HFFc6 (cell line): ENCODE measurements around the gene GADL1. TPM values are rescaled to one million over a fixed set of nuclear protein-coding genes. Genes with fewer than 3 reads are reported as not detected.

Experiments used
- DNase-seq: peaks from one replicate; pipeline ENCODE4 v3.0.0-alpha.2; 2018
- H3K27ac Mint-ChIP-seq: 2 replicates; pipeline ENCODE4 v1.8.0; 2020; ENCODE audit warnings: mild to moderate bottlenecking, mixed read lengths
- H3K27me3 Mint-ChIP-seq: 2 replicates; pipeline ENCODE4 v1.8.0; 2021; ENCODE audit warnings: mild to moderate bottlenecking, moderate library complexity, mixed read lengths; ENCODE audit not compliant: insufficient read depth
- H3K36me3 Mint-ChIP-seq: 2 replicates; pipeline ENCODE4 v1.8.0; 2021; ENCODE audit warnings: low read depth, mixed read lengths
- H3K4me1 Mint-ChIP-seq: 2 replicates; pipeline ENCODE4 v1.8.0; 2020; ENCODE audit warnings: low read depth, mixed read lengths
- H3K4me3 Mint-ChIP-seq: 2 replicates; pipeline ENCODE4 v1.8.0; 2020; ENCODE audit warnings: mild to moderate bottlenecking, moderate library complexity, mixed read lengths
- H3K9me3 Mint-ChIP-seq: 2 replicates; pipeline ENCODE4 v1.8.0; 2020; ENCODE audit warnings: mild to moderate bottlenecking, mixed read lengths
- total RNA-seq, 6 experiments: library from RNA; stranded (reverse); fragmentation: NEBNext Ultra II Directional; extraction: Animal tissue kit (Norgen Biotek cat#: 25700); gene quantifications; 2 replicates in 1 of 6; 3 replicates in 5 of 6; pipeline ENCODE4 v1.2.3, GENCODE V29; 2021
- TF ChIP-seq, protein P1 (sequence below): fragments of 200-600 bp; sonication (generic); IDR thresholded peaks from 2 replicates; pipeline ENCODE4 v1.5.0; 2021; ENCODE audit warnings: antibody characterized with exemption, mild to moderate bottlenecking

The GADL1 gene
- total RNA-seq, 6 experiments from 2014 or later, result not detected

DNA sequence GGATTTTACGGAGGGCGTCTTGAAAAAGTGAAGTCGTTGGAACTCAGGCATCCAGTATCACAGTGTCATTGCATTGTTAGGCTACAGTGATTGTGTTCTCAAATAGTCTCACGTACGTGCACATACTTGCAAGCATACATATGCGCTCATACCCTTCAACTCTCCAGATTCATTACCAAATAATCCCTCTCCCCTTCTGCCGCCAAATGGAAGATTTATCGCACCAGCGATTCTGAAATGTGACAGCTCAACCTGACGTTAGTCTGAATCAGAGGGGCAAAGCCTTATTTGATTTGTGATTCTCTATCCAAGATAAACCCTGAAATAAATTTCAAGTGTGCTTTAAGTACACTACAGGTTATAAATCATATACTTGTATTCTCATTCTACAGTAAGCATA is 119.4 kb downstream of the GADL1 start:
- TF ChIP-seq, protein P1, sequence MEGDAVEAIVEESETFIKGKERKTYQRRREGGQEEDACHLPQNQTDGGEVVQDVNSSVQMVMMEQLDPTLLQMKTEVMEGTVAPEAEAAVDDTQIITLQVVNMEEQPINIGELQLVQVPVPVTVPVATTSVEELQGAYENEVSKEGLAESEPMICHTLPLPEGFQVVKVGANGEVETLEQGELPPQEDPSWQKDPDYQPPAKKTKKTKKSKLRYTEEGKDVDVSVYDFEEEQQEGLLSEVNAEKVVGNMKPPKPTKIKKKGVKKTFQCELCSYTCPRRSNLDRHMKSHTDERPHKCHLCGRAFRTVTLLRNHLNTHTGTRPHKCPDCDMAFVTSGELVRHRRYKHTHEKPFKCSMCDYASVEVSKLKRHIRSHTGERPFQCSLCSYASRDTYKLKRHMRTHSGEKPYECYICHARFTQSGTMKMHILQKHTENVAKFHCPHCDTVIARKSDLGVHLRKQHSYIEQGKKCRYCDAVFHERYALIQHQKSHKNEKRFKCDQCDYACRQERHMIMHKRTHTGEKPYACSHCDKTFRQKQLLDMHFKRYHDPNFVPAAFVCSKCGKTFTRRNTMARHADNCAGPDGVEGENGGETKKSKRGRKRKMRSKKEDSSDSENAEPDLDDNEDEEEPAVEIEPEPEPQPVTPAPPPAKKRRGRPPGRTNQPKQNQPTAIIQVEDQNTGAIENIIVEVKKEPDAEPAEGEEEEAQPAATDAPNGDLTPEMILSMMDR, result no peak
- no peaks in the 10 kb centered on the region for H3K9me3 Mint-ChIP-seq
- H3K36me3 Mint-ChIP-seq, result no peaks in the 10 kb centered on the region
- H3K4me3 Mint-ChIP-seq, result no peak overlapping the region
- H3K4me1 Mint-ChIP-seq, result peaks cover 14% of the 10 kb centered on the region
- DNase-seq, result no peak
- no peak overlapping the region for H3K27ac Mint-ChIP-seq
- no peaks in the 10 kb centered on the region; the same call in 1 of the 2 replicates for H3K27me3 Mint-ChIP-seq

GRCh38 chr3:30774062-30774461 is 120.4 kb downstream of the GADL1 start:
- Mint-ChIP-seq H3K27me3 (no peaks in the 10 kb centered on the region; the same call in 1 of the 2 replicates), H3K27ac (no peak overlapping the region), H3K4me3 (no peak overlapping the region), H3K9me3 (no peaks in the 10 kb centered on the region), H3K36me3 (no peaks in the 10 kb centered on the region), H3K4me1 (peaks cover 20% of the 10 kb centered on the region)
- TF ChIP-seq, protein P1, result no peak
- DNase-seq, result no peak

DNA sequence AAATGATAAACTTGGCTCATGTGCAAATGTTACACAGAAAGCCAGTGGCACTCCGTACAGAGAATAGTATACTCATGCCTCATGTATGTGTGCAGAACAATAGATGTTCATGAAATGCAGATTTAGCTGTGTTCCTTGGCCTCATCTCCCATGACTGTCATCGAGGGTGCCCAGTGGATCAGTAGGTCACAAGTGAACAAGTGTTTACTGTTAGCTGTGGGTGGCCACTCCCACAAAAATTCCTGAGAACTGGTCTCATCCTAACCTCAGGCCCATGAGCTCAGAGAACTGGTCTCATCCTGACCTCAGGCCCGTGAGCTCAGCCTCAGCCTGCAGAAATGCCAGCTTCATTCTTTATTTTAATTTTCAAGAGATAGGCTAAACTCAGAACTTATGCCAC is 124.1 kb downstream of the GADL1 start:
- H3K4me1 Mint-ChIP-seq, result peaks cover 20% of the 10 kb centered on the region
- peak; percentile 85 for DNase-seq
- H3K27me3 Mint-ChIP-seq, result peaks cover 2% of the 10 kb centered on the region; the same call in 1 of the 2 replicates
- no peaks in the 10 kb centered on the region for H3K9me3 Mint-ChIP-seq
- no peak overlapping the region for H3K4me3 Mint-ChIP-seq
- no peaks in the 10 kb centered on the region for H3K36me3 Mint-ChIP-seq
- TF ChIP-seq, protein P1, result no peak
- H3K27ac Mint-ChIP-seq, result peak overlapping the region; percentile 43

- H3K9me3 Mint-ChIP-seq, result no peaks in the 10 kb centered on the region
- H3K27ac Mint-ChIP-seq, result no peak overlapping the region
- H3K36me3 Mint-ChIP-seq, result no peaks in the 10 kb centered on the region
- H3K4me3 Mint-ChIP-seq, result no peak overlapping the region
- H3K4me1 Mint-ChIP-seq, result peaks cover 20% of the 10 kb centered on the region
- DNase-seq, result peak; percentile 44
- TF ChIP-seq, protein P1, result peak; percentile 94
- peaks cover 2% of the 10 kb centered on the region; the same call in 1 of the 2 replicates for H3K27me3 Mint-ChIP-seq
Measured at GRCh38 chr3:30768703-30769550, 125.5 kb downstream of the GADL1 start.

GRCh38 chr3:30768046-30768445 is 126.4 kb downstream of the GADL1 start:
- H3K27ac Mint-ChIP-seq, result no peak overlapping the region
- no peaks in the 10 kb centered on the region for H3K36me3 Mint-ChIP-seq
- peaks cover 20% of the 10 kb centered on the region for H3K4me1 Mint-ChIP-seq
- no peak for DNase-seq
- TF ChIP-seq, protein P1, result no peak
- H3K9me3 Mint-ChIP-seq, result no peaks in the 10 kb centered on the region
- H3K27me3 Mint-ChIP-seq, result peaks cover 2% of the 10 kb centered on the region; the same call in 1 of the 2 replicates
- H3K4me3 Mint-ChIP-seq, result no peak overlapping the region
